NT2/D1 (cell line): Measurements from ENCODE around the gene TMEM52.

ENCODE experiments used
- YY1 ChIP-seq: IDR thresholded peaks from 2 replicates; pipeline ENCODE4 v1.6.1; 2011; ENCODE audit not compliant: insufficient read length, insufficient read depth
- ZNF274 ChIP-seq: IDR thresholded peaks from 2 replicates; pipeline ENCODE4 v1.6.1; 2011; ENCODE audit warnings: mild to moderate bottlenecking, low read depth, low read length

DNA sequence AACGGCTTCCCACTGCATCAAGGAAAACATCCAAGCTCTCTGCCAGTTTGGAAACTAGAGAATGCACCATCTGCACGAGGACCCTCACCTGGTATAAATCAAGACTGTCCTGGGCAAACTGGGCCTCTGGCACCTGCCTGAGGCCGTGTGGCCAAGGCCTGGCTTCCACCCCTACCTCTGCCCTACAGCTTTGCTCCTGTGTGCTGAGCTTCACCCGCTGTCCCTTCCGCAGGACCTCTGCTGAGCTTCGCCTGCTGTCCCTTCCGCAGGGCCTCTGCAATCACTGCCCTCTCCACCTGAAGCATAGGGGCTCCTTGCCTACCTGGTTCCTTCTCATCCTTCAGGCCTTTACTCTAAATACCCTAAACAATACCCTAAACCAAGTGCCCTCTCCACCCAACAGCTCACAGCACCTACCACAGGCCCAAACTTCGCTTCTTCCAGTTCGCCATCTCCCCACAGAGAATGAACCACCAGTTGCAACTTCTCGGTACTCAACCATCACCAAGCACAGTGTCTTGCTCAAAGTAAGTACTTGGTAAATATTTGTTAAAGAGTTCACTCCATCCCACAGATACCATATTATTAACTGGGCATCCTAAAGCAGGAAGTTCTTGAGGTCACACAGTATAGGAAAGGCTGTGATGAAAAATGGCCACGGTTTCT is 46.6 kb downstream of the TMEM52 start:
- TF ChIP-seq ZNF274 (no peak), YY1 (no peak)
